OCI-LY7 (cell line): ENCODE results near the gene GBA3. TPM values are rescaled to one million over a fixed set of nuclear protein-coding genes. Genes with fewer than 3 reads are reported as not detected.

ENCODE experiments used
- BruUV-seq: library from RNA; stranded (reverse); fragments of 400-500 nt; replicated peaks from 2 replicates; lab custom pipeline; 2021; lab: Mats Ljungman, UMichigan
- CTCF ChIA-PET: fragments of 300-600 bp; sonication (Branson Sonifier 250); formaldehyde crosslinking; loops from one replicate; lab custom pipeline; 2022; ENCODE audit warnings: antibody characterized with exemption; ENCODE audit not compliant: unreplicated experiment; lab: Charles Lee
- POLR2A ChIA-PET: fragments of 300-600 bp; sonication (Branson Sonifier 250); formaldehyde crosslinking; loops from one replicate; lab custom pipeline; 2022; ENCODE audit warnings: antibody characterized with exemption; lab: Charles Lee
- DNase-seq: peaks from one replicate; pipeline ENCODE4 v3.0.0-alpha.2; 2015; ENCODE audit warnings: low spot score
- H2AFZ ChIP-seq: fragments of 200-600 bp; sonication (generic), shearing (Covaris generic); 2 replicates; pipeline ENCODE4 v1.6.1; 2014; ENCODE audit warnings: mild to moderate bottlenecking, antibody characterized with exemption, low read length, moderate library complexity
- H3K27ac ChIP-seq: fragments of 200-600 bp; sonication (generic); 2 replicates; pipeline ENCODE4 v1.5.1; 2014; ENCODE audit warnings: mixed run types, low read depth, mild to moderate bottlenecking, moderate library complexity, low read length, inconsistent platforms; ENCODE audit not compliant: poor library complexity, severe bottlenecking
- H3K36me3 ChIP-seq: fragments of 200-600 bp; sonication (generic); 2 replicates; pipeline ENCODE4 v1.6.1; 2014; ENCODE audit warnings: mild to moderate bottlenecking, antibody characterized with exemption, low read length, moderate library complexity, mixed read lengths; ENCODE audit not compliant: insufficient read depth
- H3K4me1 ChIP-seq: fragments of 200-600 bp; sonication (generic); 2 replicates; pipeline ENCODE4 v1.5.1; 2014; ENCODE audit warnings: mild to moderate bottlenecking, low read length; ENCODE audit not compliant: insufficient read depth, poor library complexity, severe bottlenecking
- H3K4me2 ChIP-seq: fragments of 200-600 bp; sonication (generic); 2 replicates; pipeline ENCODE4 v1.6.1; 2014; ENCODE audit warnings: mild to moderate bottlenecking, low read length
- H3K4me3 ChIP-seq: fragments of 200-600 bp; sonication (generic); 2 replicates; pipeline ENCODE4 v1.5.1; 2014; ENCODE audit warnings: mild to moderate bottlenecking, low read depth, low read length; ENCODE audit not compliant: poor library complexity, severe bottlenecking
- H3K79me2 ChIP-seq: fragments of 200-600 bp; sonication (generic); 2 replicates; pipeline ENCODE4 v1.6.1; 2016; ENCODE audit warnings: low read depth, mild to moderate bottlenecking, low read length, moderate library complexity, mixed read lengths; ENCODE audit not compliant: insufficient read depth
- H3K9me2 ChIP-seq: fragments of 200-600 bp; sonication (generic); 2 replicates; pipeline ENCODE4 v1.6.1; 2016; ENCODE audit warnings: mild to moderate bottlenecking, low read length, mixed read lengths; ENCODE audit not compliant: insufficient read depth
- H3K9me3 ChIP-seq: fragments of 200-600 bp; sonication (generic); 2 replicates; pipeline ENCODE4 v1.6.1; 2014; ENCODE audit warnings: mild to moderate bottlenecking, mixed run types, low read length, mixed read lengths
- H4K20me1 ChIP-seq: fragments of 200-600 bp; sonication (generic); 2 replicates; pipeline ENCODE4 v1.6.1; 2014; ENCODE audit warnings: mild to moderate bottlenecking, antibody characterized with exemption, low read length, moderate library complexity, mixed read lengths; ENCODE audit not compliant: insufficient read depth
- EZH2phosphoT487 ChIP-seq: fragments of 200-600 bp; sonication (generic); IDR thresholded peaks from 2 replicates; pipeline ENCODE4 v1.6.1; 2018; ENCODE audit warnings: low read depth, borderline replicate concordance, mild to moderate bottlenecking, mixed run types, antibody characterized with exemption, low read length, moderate library complexity, mixed read lengths
- intact Hi-C: fragments of 100-400 bp; cut with micrococcal nuclease; formaldehyde crosslinking; loops from one replicate; pipeline ENCODE4 v1.10.0; 2022; ENCODE audit not compliant: unreplicated experiment
- total RNA-seq, 2 experiments: library from RNA; depleted of rRNA in 1 of 2; stranded (reverse); fragments of >200 nt in 1 of 2; shearing (Covaris generic) in 1 of 2; gene quantifications; 2 replicates each; pipeline ENCODE4 v1.2.3, GENCODE V29; 2014 to 2022
- TF ChIP-seq, protein P1 (sequence below): fragments of 200-600 bp; sonication (generic); conservative IDR thresholded peaks from 2 replicates; pipeline ENCODE4 v1.5.1; 2014; ENCODE audit warnings: mild to moderate bottlenecking, antibody characterized with exemption, low read length, moderate library complexity, mixed read lengths

Gene GBA3
- total RNA-seq, 2 experiments from 2014 or later, result not detected

DNA sequence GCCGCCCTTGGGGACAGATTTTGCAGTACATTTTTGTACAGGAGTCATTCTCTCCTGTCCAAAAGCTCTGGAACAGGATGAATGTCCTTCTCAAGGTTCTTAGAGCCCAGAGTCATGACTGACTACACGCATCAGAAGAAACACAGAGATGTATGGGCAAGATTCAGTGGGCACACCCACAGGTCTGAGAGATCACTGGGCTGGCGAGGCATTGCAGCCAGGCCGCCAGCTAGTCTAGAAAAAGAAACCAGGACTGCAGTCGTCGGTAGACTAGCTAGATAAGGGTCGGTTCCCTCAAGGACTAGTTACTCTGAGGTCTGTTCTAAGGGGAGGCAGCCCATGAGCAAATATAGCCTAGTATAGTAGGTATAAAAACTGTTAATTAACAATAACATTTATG, 19.8 kb downstream of the GBA3 start:
- no peaks in the 10 kb centered on the region for H3K36me3 ChIP-seq
- H2AFZ ChIP-seq, result no peak overlapping the region
- no peaks in the 10 kb centered on the region for H3K9me3 ChIP-seq
- no peaks in the 10 kb centered on the region for H3K9me2 ChIP-seq
- no peak overlapping the region for H3K4me2 ChIP-seq
- DNase-seq, result no peak
- ChIA-PET CTCF (no interaction called here), POLR2A (interaction anchor here (0.7 kb wide), 1 partner anchor 8 kb away, joined by 4 read pairs; no protein-coding TSS in a partner anchor)
- no peak overlapping the region for H3K27ac ChIP-seq
- no peaks in the 10 kb centered on the region for H3K4me1 ChIP-seq
- no peaks in the 10 kb centered on the region for H3K79me2 ChIP-seq
- intact Hi-C loops, result no loop called here
- H3K4me3 ChIP-seq, result no peak overlapping the region
- no peaks in the 10 kb centered on the region for H4K20me1 ChIP-seq
- TF ChIP-seq EZH2phosphoT487, result no peak
- TF ChIP-seq, protein P1, sequence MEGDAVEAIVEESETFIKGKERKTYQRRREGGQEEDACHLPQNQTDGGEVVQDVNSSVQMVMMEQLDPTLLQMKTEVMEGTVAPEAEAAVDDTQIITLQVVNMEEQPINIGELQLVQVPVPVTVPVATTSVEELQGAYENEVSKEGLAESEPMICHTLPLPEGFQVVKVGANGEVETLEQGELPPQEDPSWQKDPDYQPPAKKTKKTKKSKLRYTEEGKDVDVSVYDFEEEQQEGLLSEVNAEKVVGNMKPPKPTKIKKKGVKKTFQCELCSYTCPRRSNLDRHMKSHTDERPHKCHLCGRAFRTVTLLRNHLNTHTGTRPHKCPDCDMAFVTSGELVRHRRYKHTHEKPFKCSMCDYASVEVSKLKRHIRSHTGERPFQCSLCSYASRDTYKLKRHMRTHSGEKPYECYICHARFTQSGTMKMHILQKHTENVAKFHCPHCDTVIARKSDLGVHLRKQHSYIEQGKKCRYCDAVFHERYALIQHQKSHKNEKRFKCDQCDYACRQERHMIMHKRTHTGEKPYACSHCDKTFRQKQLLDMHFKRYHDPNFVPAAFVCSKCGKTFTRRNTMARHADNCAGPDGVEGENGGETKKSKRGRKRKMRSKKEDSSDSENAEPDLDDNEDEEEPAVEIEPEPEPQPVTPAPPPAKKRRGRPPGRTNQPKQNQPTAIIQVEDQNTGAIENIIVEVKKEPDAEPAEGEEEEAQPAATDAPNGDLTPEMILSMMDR, result no peak
- no TSS peak for BruUV-seq

DNA sequence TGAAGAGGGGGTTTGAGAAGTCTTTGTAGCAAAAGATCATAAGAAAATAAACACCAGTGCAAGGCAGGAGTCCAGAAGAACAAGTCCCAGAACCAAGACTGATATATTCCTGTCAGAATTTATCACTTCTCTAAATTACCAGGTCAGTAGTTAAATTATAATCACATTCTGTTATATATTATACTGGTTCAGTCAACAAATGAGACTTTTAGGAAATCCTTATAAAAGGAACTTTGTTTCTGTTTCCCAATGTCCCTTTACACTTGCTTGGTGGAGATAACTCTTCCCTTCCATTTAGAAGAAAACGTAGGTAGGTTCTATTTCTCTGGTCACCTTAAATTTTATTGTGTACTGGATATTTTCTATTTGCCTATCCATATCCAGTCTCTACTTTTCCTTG, 21.1 kb downstream of the GBA3 start:
- ChIA-PET CTCF (no interaction called here), POLR2A (interaction anchor here (0.7 kb wide), 1 partner anchor 15 kb away, joined by 3 read pairs; no protein-coding TSS in a partner anchor)
- intact Hi-C loops, result no loop called here

DNA sequence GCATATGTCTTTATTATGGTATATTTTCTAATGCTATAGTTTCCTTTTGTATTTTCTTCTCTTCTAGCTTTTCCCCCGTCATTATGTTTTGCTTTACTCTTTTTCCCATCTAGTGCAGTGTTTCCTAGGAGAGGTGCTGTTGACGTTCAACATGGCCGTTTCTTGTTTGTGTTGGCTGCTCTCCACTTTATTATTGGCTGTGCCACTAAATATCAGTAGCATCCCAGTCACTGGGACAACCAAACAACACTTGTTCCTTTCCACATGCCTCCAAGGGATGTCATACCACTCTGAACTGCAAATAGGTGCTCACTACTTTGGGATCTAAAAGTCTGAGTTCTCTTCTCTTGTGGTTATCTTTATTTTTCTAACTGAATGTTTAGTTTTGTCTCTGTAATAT, 26.5 kb downstream of the GBA3 start:
- Histone ChIP-seq H3K36me3 (no peaks in the 10 kb centered on the region), H3K4me3 (no peak overlapping the region), H2AFZ (no peak overlapping the region), H3K27ac (no peak overlapping the region), H3K79me2 (no peaks in the 10 kb centered on the region), H3K4me2 (no peak overlapping the region), H4K20me1 (no peaks in the 10 kb centered on the region), H3K4me1 (no peaks in the 10 kb centered on the region), H3K9me2 (no peaks in the 10 kb centered on the region), H3K9me3 (no peaks in the 10 kb centered on the region)
- no TSS peak for BruUV-seq
- CTCF ChIA-PET, result no interaction called here
- DNase-seq, result no peak
- POLR2A ChIA-PET, result no interaction called here
- intact Hi-C loops, result no loop called here
- TF ChIP-seq EZH2phosphoT487, result no peak
- TF ChIP-seq, protein P1, result no peak

More for the DNA sequence above, 21.1 kb downstream of the GBA3 start:
- no peak for DNase-seq
- no peak overlapping the region for H3K4me2 ChIP-seq
- H3K27ac ChIP-seq, result no peak overlapping the region
- H3K36me3 ChIP-seq, result no peaks in the 10 kb centered on the region
- TF ChIP-seq, protein P1, result no peak
- no peak for TF ChIP-seq EZH2phosphoT487
- BruUV-seq, result no TSS peak
- H2AFZ ChIP-seq, result no peak overlapping the region
- no peaks in the 10 kb centered on the region for H3K4me1 ChIP-seq
- no peaks in the 10 kb centered on the region for H3K9me3 ChIP-seq
- H4K20me1 ChIP-seq, result no peaks in the 10 kb centered on the region
- H3K79me2 ChIP-seq, result no peaks in the 10 kb centered on the region
- no peak overlapping the region for H3K4me3 ChIP-seq
- H3K9me2 ChIP-seq, result no peaks in the 10 kb centered on the region
